Measurements from ENCODE around the gene PTOV1. TPM values are rescaled to one million over a fixed set of nuclear protein-coding genes. Genes with fewer than 3 reads are reported as not detected.

PTOV1 gene
- total RNA-seq, 1 experiment from 2014 or later = 296 TPM

DNA sequence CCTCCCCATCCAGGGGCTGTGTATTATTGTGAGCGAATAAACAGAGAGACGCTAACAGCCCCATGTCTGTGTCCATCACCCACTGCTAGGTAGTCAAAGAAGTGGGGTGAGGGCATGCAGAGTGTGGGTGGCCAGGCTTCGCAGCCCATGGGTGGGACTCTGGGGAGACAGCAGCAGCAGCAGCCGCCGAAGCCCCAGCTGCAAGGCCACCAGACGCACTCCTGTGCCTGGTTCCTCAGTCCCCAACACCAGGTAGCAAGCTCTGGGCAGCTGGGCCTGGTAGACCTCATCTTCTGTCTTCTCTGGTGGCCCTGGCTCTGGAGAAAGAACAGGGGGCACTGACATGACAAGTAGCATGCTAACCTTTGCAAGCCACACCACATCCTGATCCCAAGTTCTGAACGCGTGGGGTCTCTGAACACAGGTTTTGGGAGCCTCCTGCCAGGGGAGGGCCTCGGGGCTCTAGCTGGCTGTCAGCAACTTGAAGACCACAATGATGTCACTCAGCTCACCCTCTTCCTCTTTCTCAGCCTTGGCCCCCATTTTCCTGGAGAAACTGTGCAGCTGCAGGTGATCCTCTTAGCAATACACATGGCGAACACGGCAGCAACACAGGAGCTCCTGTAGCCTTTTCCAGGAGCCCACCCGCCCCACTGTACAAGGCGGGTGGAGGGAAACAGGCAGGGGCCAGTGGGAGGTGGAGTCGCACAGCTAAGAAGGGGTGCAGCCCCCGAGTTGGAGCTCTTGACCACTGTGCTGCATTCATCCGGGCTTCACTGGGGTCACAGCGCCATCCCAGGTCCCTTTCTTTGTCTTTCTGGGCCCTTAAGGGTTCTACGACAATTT is 43.7 kb upstream of the PTOV1 start:
- peaks cover 34% of the 10 kb centered on the region for H3K4me1 Mint-ChIP-seq
- H3K4me3 Mint-ChIP-seq = no peak overlapping the region
- no peak for ATAC-seq
- no peak overlapping the region for H3K27ac Mint-ChIP-seq
- H3K36me3 Mint-ChIP-seq = peaks cover 15% of the 10 kb centered on the region
- peaks cover 5% of the 10 kb centered on the region; the same call in 1 of the 2 replicates for H3K27me3 Mint-ChIP-seq (ENCODE audit: low read depth)
- DNase-seq (ENCODE audit: low spot score) = no peak
- POLR2A ChIA-PET = no interaction called here
- CTCF ChIA-PET = interaction anchor here (0.5 to 1.0 kb wide), 3 partner anchors 28 to 237 kb away, joined by 3 read pairs; no protein-coding TSS in a partner anchor
- H3K9me3 Mint-ChIP-seq = no peaks in the 10 kb centered on the region
- TF ChIP-seq, protein P1, sequence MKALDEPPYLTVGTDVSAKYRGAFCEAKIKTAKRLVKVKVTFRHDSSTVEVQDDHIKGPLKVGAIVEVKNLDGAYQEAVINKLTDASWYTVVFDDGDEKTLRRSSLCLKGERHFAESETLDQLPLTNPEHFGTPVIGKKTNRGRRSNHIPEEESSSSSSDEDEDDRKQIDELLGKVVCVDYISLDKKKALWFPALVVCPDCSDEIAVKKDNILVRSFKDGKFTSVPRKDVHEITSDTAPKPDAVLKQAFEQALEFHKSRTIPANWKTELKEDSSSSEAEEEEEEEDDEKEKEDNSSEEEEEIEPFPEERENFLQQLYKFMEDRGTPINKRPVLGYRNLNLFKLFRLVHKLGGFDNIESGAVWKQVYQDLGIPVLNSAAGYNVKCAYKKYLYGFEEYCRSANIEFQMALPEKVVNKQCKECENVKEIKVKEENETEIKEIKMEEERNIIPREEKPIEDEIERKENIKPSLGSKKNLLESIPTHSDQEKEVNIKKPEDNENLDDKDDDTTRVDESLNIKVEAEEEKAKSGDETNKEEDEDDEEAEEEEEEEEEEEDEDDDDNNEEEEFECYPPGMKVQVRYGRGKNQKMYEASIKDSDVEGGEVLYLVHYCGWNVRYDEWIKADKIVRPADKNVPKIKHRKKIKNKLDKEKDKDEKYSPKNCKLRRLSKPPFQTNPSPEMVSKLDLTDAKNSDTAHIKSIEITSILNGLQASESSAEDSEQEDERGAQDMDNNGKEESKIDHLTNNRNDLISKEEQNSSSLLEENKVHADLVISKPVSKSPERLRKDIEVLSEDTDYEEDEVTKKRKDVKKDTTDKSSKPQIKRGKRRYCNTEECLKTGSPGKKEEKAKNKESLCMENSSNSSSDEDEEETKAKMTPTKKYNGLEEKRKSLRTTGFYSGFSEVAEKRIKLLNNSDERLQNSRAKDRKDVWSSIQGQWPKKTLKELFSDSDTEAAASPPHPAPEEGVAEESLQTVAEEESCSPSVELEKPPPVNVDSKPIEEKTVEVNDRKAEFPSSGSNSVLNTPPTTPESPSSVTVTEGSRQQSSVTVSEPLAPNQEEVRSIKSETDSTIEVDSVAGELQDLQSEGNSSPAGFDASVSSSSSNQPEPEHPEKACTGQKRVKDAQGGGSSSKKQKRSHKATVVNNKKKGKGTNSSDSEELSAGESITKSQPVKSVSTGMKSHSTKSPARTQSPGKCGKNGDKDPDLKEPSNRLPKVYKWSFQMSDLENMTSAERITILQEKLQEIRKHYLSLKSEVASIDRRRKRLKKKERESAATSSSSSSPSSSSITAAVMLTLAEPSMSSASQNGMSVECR (CRISPR knock-in tag; IDR thresholded peaks at IDR 0.05; ENCODE audit: borderline replicate concordance) = 0 out of 2 replicates have a peak, but pooled peaks have one; percentile 25
- TF ChIP-seq, protein P2, sequence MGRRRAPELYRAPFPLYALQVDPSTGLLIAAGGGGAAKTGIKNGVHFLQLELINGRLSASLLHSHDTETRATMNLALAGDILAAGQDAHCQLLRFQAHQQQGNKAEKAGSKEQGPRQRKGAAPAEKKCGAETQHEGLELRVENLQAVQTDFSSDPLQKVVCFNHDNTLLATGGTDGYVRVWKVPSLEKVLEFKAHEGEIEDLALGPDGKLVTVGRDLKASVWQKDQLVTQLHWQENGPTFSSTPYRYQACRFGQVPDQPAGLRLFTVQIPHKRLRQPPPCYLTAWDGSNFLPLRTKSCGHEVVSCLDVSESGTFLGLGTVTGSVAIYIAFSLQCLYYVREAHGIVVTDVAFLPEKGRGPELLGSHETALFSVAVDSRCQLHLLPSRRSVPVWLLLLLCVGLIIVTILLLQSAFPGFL (CRISPR knock-in tag; IDR thresholded peaks at IDR 0.05; ENCODE audit: borderline replicate concordance) = no peak
- TF ChIP-seq, protein P3, sequence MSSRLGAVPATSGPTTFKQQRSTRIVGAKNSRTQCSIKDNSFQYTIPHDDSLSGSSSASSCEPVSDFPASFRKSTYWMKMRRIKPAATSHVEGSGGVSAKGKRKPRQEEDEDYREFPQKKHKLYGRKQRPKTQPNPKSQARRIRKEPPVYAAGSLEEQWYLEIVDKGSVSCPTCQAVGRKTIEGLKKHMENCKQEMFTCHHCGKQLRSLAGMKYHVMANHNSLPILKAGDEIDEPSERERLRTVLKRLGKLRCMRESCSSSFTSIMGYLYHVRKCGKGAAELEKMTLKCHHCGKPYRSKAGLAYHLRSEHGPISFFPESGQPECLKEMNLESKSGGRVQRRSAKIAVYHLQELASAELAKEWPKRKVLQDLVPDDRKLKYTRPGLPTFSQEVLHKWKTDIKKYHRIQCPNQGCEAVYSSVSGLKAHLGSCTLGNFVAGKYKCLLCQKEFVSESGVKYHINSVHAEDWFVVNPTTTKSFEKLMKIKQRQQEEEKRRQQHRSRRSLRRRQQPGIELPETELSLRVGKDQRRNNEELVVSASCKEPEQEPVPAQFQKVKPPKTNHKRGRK (CRISPR knock-in tag; IDR thresholded peaks at IDR 0.05; ENCODE audit: borderline replicate concordance) = no peak

DNA sequence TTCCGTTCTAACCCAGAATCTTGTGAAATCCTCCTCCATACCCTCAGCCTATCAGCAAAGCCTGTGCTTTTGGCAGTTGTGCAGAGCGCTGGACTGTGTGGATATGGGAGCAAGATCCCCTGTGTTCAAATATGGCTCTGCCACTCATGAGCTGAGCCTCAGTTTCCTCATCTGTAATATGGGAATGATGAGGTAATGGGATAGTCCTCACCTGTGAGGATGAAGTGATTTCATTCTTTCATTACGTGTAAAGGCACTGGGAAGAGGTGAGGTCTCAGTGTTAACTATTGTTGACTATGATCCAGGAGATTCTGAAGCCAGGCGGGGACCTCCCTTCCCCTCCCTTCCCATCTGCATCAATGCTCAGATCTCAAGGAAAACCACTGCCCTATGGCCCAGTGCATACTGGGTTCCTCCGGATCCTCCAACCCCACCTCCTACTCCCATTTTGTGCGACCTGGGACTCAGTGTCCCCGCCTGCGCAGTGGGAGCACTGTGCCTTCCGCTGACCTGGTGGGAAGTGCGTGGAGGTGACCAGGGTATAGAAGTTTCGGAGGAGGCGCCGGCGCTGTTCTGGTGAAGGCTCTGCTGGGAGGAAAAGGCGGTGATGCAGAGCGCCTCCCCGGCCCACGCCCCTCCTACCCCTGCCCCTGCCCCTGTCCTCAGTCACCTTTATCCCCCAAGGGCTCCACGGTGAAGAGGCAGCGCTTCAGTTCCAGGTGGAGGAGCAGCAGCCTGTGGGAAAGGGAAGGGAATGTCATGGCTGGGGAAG is 42.9 kb upstream of the PTOV1 start:
- DNase-seq (ENCODE audit: low spot score) (no peak), ATAC-seq (peak; percentile 1; the same call in 1 of the 2 replicates)
- Mint-ChIP-seq H3K4me1 (peaks cover 35% of the 10 kb centered on the region), H3K9me3 (no peaks in the 10 kb centered on the region), H3K27me3 (ENCODE audit: low read depth) (peaks cover 5% of the 10 kb centered on the region; the same call in 1 of the 2 replicates), H3K4me3 (peak overlapping the region; percentile 79), H3K27ac (peak overlapping the region; percentile 68; the same call in 1 of the 2 replicates), H3K36me3 (peaks cover 15% of the 10 kb centered on the region)
- ChIA-PET POLR2A (interaction anchor here (0.6 to 1.3 kb wide), 2 partner anchors 69 to 91 kb away, joined by 3 to 5 read pairs; no protein-coding TSS in a partner anchor), CTCF (interaction anchor here (0.5 to 1.0 kb wide), 5 partner anchors 57 to 277 kb away, joined by 3 to 13 read pairs (median 4); no protein-coding TSS in a partner anchor)
- TF ChIP-seq GRHL2 (CRISPR knock-in tag; IDR thresholded peaks at IDR 0.05; ENCODE audit: insufficient replicate concordance, severe bottlenecking) = no peak
- no peak for TF ChIP-seq FOXP1 (CRISPR knock-in tag; IDR thresholded peaks at IDR 0.05; ENCODE audit: borderline replicate concordance)
- TF ChIP-seq, protein P2 (CRISPR knock-in tag; IDR thresholded peaks at IDR 0.05; ENCODE audit: borderline replicate concordance) = no peak
- TF ChIP-seq, protein P4, sequence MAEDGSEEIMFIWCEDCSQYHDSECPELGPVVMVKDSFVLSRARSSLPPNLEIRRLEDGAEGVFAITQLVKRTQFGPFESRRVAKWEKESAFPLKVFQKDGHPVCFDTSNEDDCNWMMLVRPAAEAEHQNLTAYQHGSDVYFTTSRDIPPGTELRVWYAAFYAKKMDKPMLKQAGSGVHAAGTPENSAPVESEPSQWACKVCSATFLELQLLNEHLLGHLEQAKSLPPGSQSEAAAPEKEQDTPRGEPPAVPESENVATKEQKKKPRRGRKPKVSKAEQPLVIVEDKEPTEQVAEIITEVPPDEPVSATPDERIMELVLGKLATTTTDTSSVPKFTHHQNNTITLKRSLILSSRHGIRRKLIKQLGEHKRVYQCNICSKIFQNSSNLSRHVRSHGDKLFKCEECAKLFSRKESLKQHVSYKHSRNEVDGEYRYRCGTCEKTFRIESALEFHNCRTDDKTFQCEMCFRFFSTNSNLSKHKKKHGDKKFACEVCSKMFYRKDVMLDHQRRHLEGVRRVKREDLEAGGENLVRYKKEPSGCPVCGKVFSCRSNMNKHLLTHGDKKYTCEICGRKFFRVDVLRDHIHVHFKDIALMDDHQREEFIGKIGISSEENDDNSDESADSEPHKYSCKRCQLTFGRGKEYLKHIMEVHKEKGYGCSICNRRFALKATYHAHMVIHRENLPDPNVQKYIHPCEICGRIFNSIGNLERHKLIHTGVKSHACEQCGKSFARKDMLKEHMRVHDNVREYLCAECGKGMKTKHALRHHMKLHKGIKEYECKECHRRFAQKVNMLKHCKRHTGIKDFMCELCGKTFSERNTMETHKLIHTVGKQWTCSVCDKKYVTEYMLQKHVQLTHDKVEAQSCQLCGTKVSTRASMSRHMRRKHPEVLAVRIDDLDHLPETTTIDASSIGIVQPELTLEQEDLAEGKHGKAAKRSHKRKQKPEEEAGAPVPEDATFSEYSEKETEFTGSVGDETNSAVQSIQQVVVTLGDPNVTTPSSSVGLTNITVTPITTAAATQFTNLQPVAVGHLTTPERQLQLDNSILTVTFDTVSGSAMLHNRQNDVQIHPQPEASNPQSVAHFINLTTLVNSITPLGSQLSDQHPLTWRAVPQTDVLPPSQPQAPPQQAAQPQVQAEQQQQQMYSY (CRISPR knock-in tag; IDR thresholded peaks at IDR 0.05) = no peak
- TF ChIP-seq NFATC4 (CRISPR knock-in tag; IDR thresholded peaks at IDR 0.05) = no peak
- no peak for TF ChIP-seq ATF1 (CRISPR knock-in tag; IDR thresholded peaks at IDR 0.05)

Measured in WTC11 (cell line).